Stimulated activated CD4-positive, alpha-beta T cell treated with anti-CD3 and anti-CD28 coated beads, Interleukin-4, amount 100 ng/mL, for 4 hours (primary cell): ENCODE data around the gene IQSEC1.
"Not testable (repeated sequence)": the region's sequence is repeated elsewhere in the genome, so short reads cannot be mapped to it uniquely, and the experiment has no call there.

Experiments
- DNase-seq, 2 experiments: peaks; one replicate each; pipeline ENCODE4 v3.0.0-alpha.2; 2020

The IQSEC1 gene

GRCh38 chr3:12884790-12885582 is 188.2 kb downstream of the IQSEC1 start:
- no peak for DNase-seq

GRCh38 chr3:12884186-12884680 is 189.0 kb downstream of the IQSEC1 start:
- no peak for DNase-seq

GRCh38 chr3:12882336-12883310 is 190.6 kb downstream of the IQSEC1 start:
- no peak for DNase-seq

GRCh38 chr3:12881858-12882257 is 191.4 kb downstream of the IQSEC1 start:
- DNase-seq, result not testable (repeated sequence)

- DNase-seq, result no peak
Observed at GRCh38 chr3:12879191-12879815, 193.9 kb downstream of the IQSEC1 start.

- not testable (repeated sequence) for DNase-seq
Observed at GRCh38 chr3:12878758-12879157, 194.5 kb downstream of the IQSEC1 start.

GRCh38 chr3:12878141-12878574 is 195.1 kb downstream of the IQSEC1 start:
- no peak for DNase-seq

GRCh38 chr3:12877040-12877439 is 196.2 kb downstream of the IQSEC1 start:
- DNase-seq, result no peak

- peak in 1 of 2 experiments; percentile 21 for DNase-seq
Observed at GRCh38 chr3:12875857-12876836, 197.1 kb downstream of the IQSEC1 start.

GRCh38 chr3:12871404-12871983 is 201.7 kb downstream of the IQSEC1 start:
- no peak for DNase-seq

- DNase-seq, result peak in 1 of 2 experiments; percentile 7
Observed at GRCh38 chr3:12870942-12871341, 202.3 kb downstream of the IQSEC1 start.

- peak; percentile 9 to 37 for DNase-seq
Observed at GRCh38 chr3:12869035-12869621, 204.1 kb downstream of the IQSEC1 start.

- DNase-seq, result peak; percentile 45 to 51
Observed at GRCh38 chr3:12868039-12869034, 204.9 kb downstream of the IQSEC1 start.

- no peak for DNase-seq
Observed at GRCh38 chr3:12866836-12867235, 206.4 kb downstream of the IQSEC1 start.

GRCh38 chr3:12865271-12865670 is 208.0 kb downstream of the IQSEC1 start:
- no peak for DNase-seq

- no peak for DNase-seq
Observed at GRCh38 chr3:12862387-12862786, 210.8 kb downstream of the IQSEC1 start.

- DNase-seq, result no peak
Observed at GRCh38 chr3:12861611-12862010, 211.6 kb downstream of the IQSEC1 start.

GRCh38 chr3:12859840-12860239 is 213.4 kb downstream of the IQSEC1 start:
- DNase-seq, result no peak

GRCh38 chr3:12856626-12857025 is 216.6 kb downstream of the IQSEC1 start:
- DNase-seq, result no peak

GRCh38 chr3:12854565-12854964 is 218.7 kb downstream of the IQSEC1 start:
- no peak for DNase-seq
